Small intestine (tissue), 7 donors: ENCODE results near the gene TEX30. TPM values are rescaled to one million over a fixed set of nuclear protein-coding genes. Genes with fewer than 3 reads are reported as not detected.
"Not testable (repeated sequence)": the region's sequence is repeated elsewhere in the genome, so short reads cannot be mapped to it uniquely, and the experiment has no call there.

Source experiments
- DNase-seq, 2 donors: peaks; one replicate each; pipeline versions ENCODE4 v3.0.0 to v3.0.0-alpha.2; 2013
- FAIRE-seq: peaks from 2 replicates; lab custom pipeline; 2012; peaks lifted over from hg19 to GRCh38; lab: Jason Lieb, UNC
- H3K27ac ChIP-seq, 3 donors: one replicate each; pipeline ENCODE4 v1.5.1; 2013; ENCODE audit warnings: low read length in 2 of 3, mild to moderate bottlenecking in 2 of 3, control low read depth in 1 of 3, inconsistent platforms in 1 of 3, low read depth in 1 of 3, moderate library complexity in 1 of 3
- H3K27me3 ChIP-seq, 3 donors: one replicate each; pipeline ENCODE4 v1.6.1; 2013; ENCODE audit warnings: low read length in 3 of 3, inconsistent platforms in 1 of 3; ENCODE audit not compliant: control insufficient read depth in 3 of 3, insufficient read depth in 3 of 3
- H3K36me3 ChIP-seq, 3 donors: one replicate each; pipeline ENCODE4 v1.6.1; 2013; ENCODE audit warnings: low read length in 3 of 3, inconsistent platforms in 1 of 3, low read depth in 1 of 3, mild to moderate bottlenecking in 1 of 3, moderate library complexity in 1 of 3; ENCODE audit not compliant: control insufficient read depth in 3 of 3, insufficient read depth in 2 of 3
- H3K4me1 ChIP-seq, 3 donors: one replicate each; pipeline ENCODE4 v1.6.1; 2013; ENCODE audit warnings: low read length in 2 of 3, inconsistent platforms in 1 of 3, low read depth in 1 of 3, mild to moderate bottlenecking in 1 of 3, moderate library complexity in 1 of 3; ENCODE audit not compliant: control insufficient read depth in 3 of 3, insufficient read depth in 2 of 3
- H3K4me3 ChIP-seq, 3 donors: one replicate each; pipeline ENCODE4 v1.5.1; 2013; ENCODE audit warnings: low read length in 3 of 3, control low read depth in 1 of 3, inconsistent platforms in 1 of 3, low read depth in 1 of 3, mild to moderate bottlenecking in 1 of 3, moderate library complexity in 1 of 3
- H3K9me3 ChIP-seq, 2 donors: one replicate each; pipeline ENCODE4 v1.6.1; 2013; ENCODE audit warnings: low read depth in 1 of 2, low read length in 1 of 2; ENCODE audit not compliant: control insufficient read depth in 2 of 2, insufficient read depth in 1 of 2
- WGBS, 3 donors: extraction: QIAGEN DNeasy Blood & Tissue Kit; methylation state at CpG; one replicate each; pipeline ENCODE4 v1.1.7; 2013; 5-methylcytosine and 5-hydroxymethylcytosine counted together
- polyA plus RNA-seq, 4 donors: library from polyadenylated mRNA; stranded (reverse) in 3 of 4; unstranded in 1 of 4; fragments of 200-250 nt in 3 of 4; fragments of 120-200 nt in 1 of 4; gene quantifications; one replicate each; pipeline versions ENCODE4 v1.2.1 to v1.2.3, GENCODE V29; 2013
- donor health status: healthy with polysubstance abuse.
- donor health status: control.
- donor health status: control.
- donor health status: Bipolar disorder and iron deficiency.
- donor health status: healthy.

The TEX30 gene
- polyA plus RNA-seq, 4 donors = 8.0 to 15.5 (median 9.8) TPM

DNA sequence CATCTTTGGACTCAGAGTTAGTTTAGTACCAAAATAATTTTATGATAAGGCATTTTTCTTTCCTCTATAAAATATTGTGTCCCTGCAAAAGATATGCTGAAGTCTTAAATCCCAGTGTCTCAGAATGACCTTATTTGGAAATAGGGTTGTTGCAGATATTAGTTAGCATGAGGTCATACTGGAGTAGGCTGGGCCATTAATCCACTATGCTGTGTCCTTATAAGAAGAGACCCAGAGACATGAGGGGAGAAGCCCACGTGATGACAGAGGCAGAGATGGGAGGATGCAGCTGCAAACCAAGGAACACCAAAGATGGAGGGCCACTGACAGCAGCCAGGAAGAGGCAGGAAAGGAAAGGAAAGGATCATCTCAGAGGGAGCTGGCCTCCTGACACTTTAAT, 18.8 kb upstream of the TEX30 start:
- no peak for FAIRE-seq
- 71 to 81% (median 76%) methylated on average over 1 of the region's 1 CpG for WGBS, 3 donors
- H3K36me3 ChIP-seq = peaks cover 2 to 21% (median 2%) of the 10 kb centered on the region in 3 donors

GRCh38 chr13:102788683-102789082, 15.1 kb upstream of the TEX30 start:
- H3K4me1 ChIP-seq = no peaks in the 10 kb centered on the region
- H3K4me3 ChIP-seq = no peak overlapping the region
- WGBS, 3 donors = 73 to 93% (median 74%) methylated on average over 8 of the region's 8 CpGs
- H3K27ac ChIP-seq = no peak overlapping the region
- no peaks in the 10 kb centered on the region for H3K9me3 ChIP-seq
- no peak for FAIRE-seq
- peaks cover 2 to 12% (median 2%) of the 10 kb centered on the region in 3 donors for H3K36me3 ChIP-seq
- H3K27me3 ChIP-seq = no peaks in the 10 kb centered on the region
- no peak for DNase-seq

More for the DNA sequence above, 18.8 kb upstream of the TEX30 start:
- Histone ChIP-seq H3K27me3 (no peaks in the 10 kb centered on the region), H3K27ac (no peak overlapping the region), H3K9me3 (no peaks in the 10 kb centered on the region), H3K4me1 (no peaks in the 10 kb centered on the region), H3K4me3 (no peak overlapping the region)
- no peak for DNase-seq

- no peak overlapping the region for H3K27ac ChIP-seq
- H3K36me3 ChIP-seq = peaks cover 0 to 8% (median 2%) of the 10 kb centered on the region in 3 donors
- DNase-seq (peak in 1 of 2 donors; percentile 21), FAIRE-seq (no peak)
- 68 to 82% (median 80%) methylated on average over 3 of the region's 3 CpGs for WGBS, 3 donors
- H3K4me1 ChIP-seq = no peaks in the 10 kb centered on the region
- peaks cover 0 to 7% of the 10 kb centered on the region in 2 donors for H3K9me3 ChIP-seq
- no peak overlapping the region for H3K4me3 ChIP-seq
- no peaks in the 10 kb centered on the region for H3K27me3 ChIP-seq
These were observed 10.9 kb upstream of the TEX30 start for GRCh38 chr13:102784483-102784882.

GRCh38 chr13:102781591-102781990, 8.0 kb upstream of the TEX30 start:
- FAIRE-seq (no peak), DNase-seq (no peak)
- Histone ChIP-seq H3K4me3 (no peak overlapping the region), H3K9me3 (peaks cover 0 to 7% of the 10 kb centered on the region in 2 donors), H3K27me3 (no peaks in the 10 kb centered on the region), H3K27ac (no peak overlapping the region), H3K36me3 (peaks cover 0 to 5% (median 0%) of the 10 kb centered on the region in 3 donors), H3K4me1 (peaks cover 0 to 2% (median 2%) of the 10 kb centered on the region in 3 donors)
- WGBS, 3 donors = 93 to 97% (median 94%) methylated on average over 1 of the region's 1 CpG

DNA sequence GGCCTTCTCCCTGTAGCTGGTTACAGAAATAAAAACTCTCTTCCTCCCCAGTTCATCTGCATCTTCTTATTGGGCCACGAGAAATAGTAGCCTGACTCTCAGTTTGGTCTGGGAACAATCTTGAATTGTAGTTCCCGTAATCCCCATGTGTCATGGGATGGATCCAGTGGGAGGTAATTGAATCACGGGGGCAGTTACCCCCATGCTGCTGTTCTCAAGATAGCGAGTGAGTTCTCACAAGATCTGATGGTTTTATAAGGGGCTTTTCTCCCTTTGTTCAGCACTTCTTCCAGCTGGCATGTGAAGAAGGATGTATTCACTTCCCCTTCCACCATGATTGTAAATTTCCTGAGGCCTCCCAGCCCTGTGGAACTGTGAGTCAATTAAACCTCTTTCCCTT, 7.1 kb upstream of the TEX30 start:
- DNase-seq = not testable (repeated sequence)

GRCh38 chr13:102779436-102780159, 6.0 kb upstream of the TEX30 start:
- H3K36me3 ChIP-seq = peaks cover 0 to 5% (median 0%) of the 10 kb centered on the region in 3 donors
- no peak overlapping the region for H3K4me3 ChIP-seq
- H3K9me3 ChIP-seq = peaks cover 0 to 7% of the 10 kb centered on the region in 2 donors
- H3K27me3 ChIP-seq = no peaks in the 10 kb centered on the region
- no peak overlapping the region for H3K27ac ChIP-seq
- peaks cover 0 to 6% (median 2%) of the 10 kb centered on the region in 3 donors for H3K4me1 ChIP-seq
- FAIRE-seq (no peak), DNase-seq (peak in 1 of 2 donors; percentile 18)
- 58 to 80% (median 78%) methylated on average over 5 of the region's 5 CpGs for WGBS, 3 donors

More for the DNA sequence above, 7.1 kb upstream of the TEX30 start:
- not testable (repeated sequence) for H3K4me3 ChIP-seq, H3K4me1 ChIP-seq, H3K27ac ChIP-seq, H3K9me3 ChIP-seq, H3K36me3 ChIP-seq, H3K27me3 ChIP-seq, FAIRE-seq
- 83 to 92% (median 92%) methylated on average over 4 of the region's 4 CpGs for WGBS, 3 donors

DNA sequence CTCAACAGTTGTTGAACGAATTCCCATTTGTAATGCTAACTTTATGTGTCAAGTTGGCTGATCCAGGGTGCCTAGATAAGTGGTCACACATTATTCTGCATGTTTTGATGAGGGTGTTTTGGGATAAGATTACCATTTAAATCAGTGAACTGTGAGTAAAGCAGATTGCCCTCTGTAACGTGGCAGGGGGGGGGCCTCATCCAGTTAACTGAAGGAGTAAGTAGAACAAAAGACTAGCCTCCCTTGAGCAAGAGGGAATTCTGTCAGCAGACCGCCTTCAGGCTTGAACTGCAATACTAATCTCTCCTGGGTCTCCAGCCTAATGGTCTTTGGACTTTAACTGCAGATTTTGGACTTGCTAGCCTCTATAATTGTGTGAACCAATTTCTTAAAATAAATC, 4.2 kb upstream of the TEX30 start:
- no peaks in the 10 kb centered on the region for H3K27me3 ChIP-seq
- H3K4me1 ChIP-seq = peaks cover 0 to 11% (median 2%) of the 10 kb centered on the region in 3 donors
- H3K4me3 ChIP-seq = no peak overlapping the region
- no peak overlapping the region for H3K27ac ChIP-seq
- peak in 1 of 2 donors; percentile 44 for DNase-seq
- H3K36me3 ChIP-seq = peaks cover 0 to 5% (median 0%) of the 10 kb centered on the region in 3 donors
- WGBS, 3 donors = 80 to 82% (median 82%) methylated on average over 3 of the region's 3 CpGs
- no peak for FAIRE-seq
- peaks cover 0 to 10% of the 10 kb centered on the region in 2 donors for H3K9me3 ChIP-seq

GRCh38 chr13:102776271-102776670, 2.7 kb upstream of the TEX30 start:
- 61 to 85% (median 82%) methylated on average over 2 of the region's 2 CpGs for WGBS, 3 donors

More at GRCh38 chr13:102776271-102776670, 2.7 kb upstream of the TEX30 start:
- peak overlapping the region in 1 of 3 donors; percentile 74 for H3K27ac ChIP-seq
- DNase-seq (peak in 1 of 2 donors; percentile 54), FAIRE-seq (no peak)
- H3K4me3 ChIP-seq = no peak overlapping the region
- no peaks in the 10 kb centered on the region for H3K27me3 ChIP-seq
- H3K36me3 ChIP-seq = no peaks in the 10 kb centered on the region
- peaks cover 0 to 3% of the 10 kb centered on the region in 2 donors for H3K9me3 ChIP-seq
- peaks cover 0 to 14% (median 5%) of the 10 kb centered on the region in 3 donors for H3K4me1 ChIP-seq
